ENCODE results near the gene TGFBR2. TPM values are rescaled to one million over a fixed set of nuclear protein-coding genes. Genes with fewer than 3 reads are reported as not detected.

TGFBR2 gene
- total and polyA plus RNA-seq, 4 donors = 13.9 to 61.2 (median 33.7) TPM

DNA sequence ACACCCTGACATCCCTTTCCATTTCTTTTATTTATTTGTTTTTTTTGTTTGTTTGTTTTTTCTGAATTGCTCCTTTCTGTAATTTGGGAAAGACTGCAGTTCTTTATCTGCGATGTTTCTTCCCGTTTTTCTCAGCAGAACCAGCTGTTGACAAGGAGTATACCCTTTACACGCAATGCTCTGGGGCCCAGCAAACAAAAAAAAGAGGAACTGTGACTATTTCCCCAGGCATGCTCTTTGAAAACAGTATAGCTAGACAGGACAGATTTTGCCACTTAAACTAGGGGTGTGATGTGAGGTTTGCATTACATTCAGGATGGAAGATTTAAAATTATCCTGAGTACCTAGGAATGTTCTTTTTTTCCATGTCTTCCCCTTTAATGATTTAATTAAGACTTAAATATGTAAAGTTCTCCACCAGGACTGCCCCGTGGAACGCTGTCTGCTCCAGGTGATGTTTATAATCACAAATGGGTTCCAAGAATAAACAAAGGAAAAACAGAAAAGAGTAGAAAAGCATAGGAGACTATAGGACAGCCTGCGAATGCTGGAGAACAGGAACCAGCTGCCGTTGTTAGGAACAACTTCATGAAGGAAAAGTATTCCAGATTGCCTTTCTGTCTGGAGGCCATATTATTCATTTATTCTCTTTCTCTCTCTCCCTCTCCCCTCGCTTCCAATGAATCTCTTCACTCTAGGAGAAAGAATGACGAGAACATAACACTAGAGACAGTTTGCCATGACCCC is 43.3 kb downstream of the TGFBR2 start (continued):
- TF ChIP-seq REST (IDR thresholded peaks at IDR 0.05) (no peak), TAF1 (conservative IDR thresholded peaks at IDR 0.05) (no peak), HNF4A (conservative IDR thresholded peaks at IDR 0.05) (no peak), RXRA (IDR thresholded peaks at IDR 0.05) (no peak), NR2F2 (IDR thresholded peaks at IDR 0.05) (no peak)

DNA sequence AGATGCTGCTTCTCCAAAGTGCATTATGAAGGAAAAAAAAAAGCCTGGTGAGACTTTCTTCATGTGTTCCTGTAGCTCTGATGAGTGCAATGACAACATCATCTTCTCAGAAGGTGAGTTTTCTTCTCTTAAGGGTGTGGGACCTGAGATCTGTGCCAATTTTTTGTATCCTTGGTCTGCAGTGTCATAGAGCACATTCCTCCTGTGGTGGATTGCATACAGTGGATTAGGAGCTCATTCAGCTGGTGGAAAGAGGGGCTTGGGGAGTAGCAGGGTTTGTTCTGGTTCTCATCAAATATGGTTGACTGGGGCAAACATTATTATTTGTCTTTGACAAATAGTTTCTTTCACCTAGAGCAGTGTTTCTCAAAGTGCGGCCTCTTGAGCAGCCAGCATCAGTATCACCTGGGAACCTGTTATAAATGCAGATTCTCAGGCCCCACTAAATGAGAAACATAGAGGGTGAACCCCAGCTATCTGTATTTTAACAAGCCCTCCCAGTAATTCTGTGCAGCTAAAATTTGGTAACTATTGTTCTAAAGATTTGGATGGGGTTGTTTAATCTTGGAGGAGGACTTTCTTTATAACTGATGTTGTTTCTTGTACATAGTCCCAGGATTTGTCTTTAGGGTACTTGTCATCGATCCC is 44.1 kb downstream of the TGFBR2 start:
- Histone ChIP-seq H3K36me3 (ENCODE audit: control insufficient read depth in 4 of 4, insufficient read depth in 3 of 4, low read depth in 1 of 4, low read length in 3 of 4) (peaks cover 5 to 44% (median 28%) of the 10 kb centered on the region in 4 donors), H3K9ac (ENCODE audit: low read depth in 1 of 2, low read length in 2 of 2) (no peak overlapping the region)
- WGBS = 92% methylated on average over 2 of the region's 2 CpGs

More for the DNA sequence above, 44.1 kb downstream of the TGFBR2 start:
- DNase-seq (ENCODE audit: low spot score) = no peak
- Histone ChIP-seq H3K4me1 (ENCODE audit: control insufficient read depth in 4 of 4, insufficient read depth in 4 of 4, low read length in 3 of 4) (peaks cover 2 to 23% (median 16%) of the 10 kb centered on the region in 4 donors), H3K4me3 (ENCODE audit: low read depth in 1 of 3, low read length in 3 of 3) (no peak overlapping the region), H3K9me3 (ENCODE audit: control insufficient read depth in 4 of 4, low read length in 3 of 4) (no peaks in the 10 kb centered on the region), H3K27me3 (ENCODE audit: control insufficient read depth in 4 of 4, insufficient read depth in 4 of 4, low read length in 3 of 4) (no peaks in the 10 kb centered on the region), H3K27ac (ENCODE audit: low read depth in 1 of 2, low read length in 2 of 2) (no peak overlapping the region)
- TF ChIP-seq YY1 (IDR thresholded peaks at IDR 0.05) = no peak
- no peak for TF ChIP-seq EGR1 (IDR thresholded peaks at IDR 0.05; ENCODE audit: low read depth in 2 of 2)
- TF ChIP-seq SP1 (IDR thresholded peaks at IDR 0.05) = no peak
- no peak for TF ChIP-seq HNF4G (IDR thresholded peaks at IDR 0.05)
- no peak for TF ChIP-seq FOXA2 (IDR thresholded peaks at IDR 0.05)
- no peak for TF ChIP-seq ZBTB33 (IDR thresholded peaks at IDR 0.05)
- no peak for TF ChIP-seq TAF1 (conservative IDR thresholded peaks at IDR 0.05)
- TF ChIP-seq HNF4A (conservative IDR thresholded peaks at IDR 0.05) = no peak
- no peak for TF ChIP-seq FOXA1 (IDR thresholded peaks at IDR 0.05)
- no peak for TF ChIP-seq RAD21 (IDR thresholded peaks at IDR 0.05)
- no peak for TF ChIP-seq NR2F2 (IDR thresholded peaks at IDR 0.05)
- TF ChIP-seq REST (IDR thresholded peaks at IDR 0.05) = no peak
- TF ChIP-seq GABPA (IDR thresholded peaks at IDR 0.05 in 1 of 2, conservative IDR thresholded peaks at IDR 0.05 in 1 of 2) = no peak
